ENCODE measurements around the gene ABR. TPM values are rescaled to one million over a fixed set of nuclear protein-coding genes. Genes with fewer than 3 reads are reported as not detected.

The ABR gene
- total and polyA plus RNA-seq, 2 of the 8 experiments (the other 6 are each of a cell fraction or from before 2014, with no cell fraction given), result 44.8 to 47.2 TPM

DNA sequence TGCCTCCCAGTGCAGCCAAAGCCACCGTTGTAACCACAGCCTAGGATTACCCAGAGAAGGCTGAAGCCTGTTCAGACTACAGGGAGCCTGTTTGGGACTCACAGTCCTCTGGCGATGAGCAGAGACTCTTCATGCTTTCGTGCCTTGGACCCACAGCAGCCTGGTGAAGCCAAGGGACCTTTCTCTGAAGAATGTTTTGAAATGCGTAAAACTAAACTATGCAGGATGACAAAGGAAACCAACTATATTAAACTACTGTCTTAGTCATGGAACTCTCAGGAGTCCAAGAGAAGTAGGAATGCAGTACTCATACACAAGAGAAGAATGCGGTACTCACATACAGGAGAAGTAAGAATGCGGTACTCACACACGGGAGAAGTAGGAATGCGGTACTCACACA lies 20.9 kb downstream of the ABR start:
- Histone ChIP-seq H3K79me2 (ENCODE audit: control insufficient read depth in 1 of 2, insufficient read depth in 2 of 2, low read length in 2 of 2) (no peaks in the 10 kb centered on the region), H2BK20ac (ENCODE audit: low read length) (no peak overlapping the region), H3K4me3 (ENCODE audit: extremely low read depth in 1 of 4, insufficient read depth in 2 of 4, low read depth in 3 of 4, low read length in 4 of 4) (no peak overlapping the region), H2AFZ (ENCODE audit: low read length) (no peak overlapping the region), H3K9ac (replicated peaks in 1 of 4; ENCODE audit: extremely low read depth in 1 of 4, low read depth in 3 of 4, low read length in 3 of 4) (no peak overlapping the region), H2BK15ac (ENCODE audit: low read length) (no peak overlapping the region), H2BK5ac (ENCODE audit: low read depth, low read length) (no peak overlapping the region), H2BK120ac (replicated peaks; ENCODE audit: low read depth, low read length) (no peak overlapping the region), H3K4me2 (ENCODE audit: insufficient read depth in 1 of 2, low read depth in 2 of 2, low read length in 2 of 2) (no peak overlapping the region), H4K20me1 (replicated peaks in 1 of 2; ENCODE audit: control insufficient read depth in 1 of 2, insufficient read depth in 2 of 2, low read length in 2 of 2) (peaks cover 0 to 6% of the 10 kb centered on the region in 2 experiments), H3K14ac (ENCODE audit: insufficient read length) (no peak overlapping the region), H2AK5ac (ENCODE audit: low read depth, low read length) (no peak overlapping the region), H3K36me3 (ENCODE audit: control insufficient read depth in 2 of 4, insufficient read depth in 4 of 4, low read length in 3 of 4) (peaks cover 0 to 4% (median 0%) of the 10 kb centered on the region in 4 experiments; a peak in 1 of 8 replicates), H3K79me1 (ENCODE audit: low read depth, low read length) (peaks cover 5% of the 10 kb centered on the region; the same call in 1 of the 2 replicates), H2BK12ac (ENCODE audit: low read depth, low read length) (no peak overlapping the region), H3K27me3 (replicated peaks in 1 of 4; ENCODE audit: control insufficient read depth in 3 of 4, extremely low read depth in 1 of 4, insufficient read depth in 3 of 4, low read length in 3 of 4) (no peaks in the 10 kb centered on the region), H3K23me2 (ENCODE audit: low read depth, low read length) (no peaks in the 10 kb centered on the region), H3K9me3 (ENCODE audit: insufficient read depth in 2 of 2, low read depth in 1 of 2, low read length in 1 of 2) (peaks cover 3 to 4% of the 10 kb centered on the region in 2 experiments; a peak in 2 of 4 replicates), H4K8ac (ENCODE audit: extremely low read depth, insufficient read depth, low read length) (no peak overlapping the region), H3K18ac (ENCODE audit: extremely low read depth, low read length) (no peak overlapping the region), H3K4me1 (replicated peaks in 1 of 4; ENCODE audit: control insufficient read depth in 3 of 4, insufficient read depth in 4 of 4, low read length in 3 of 4) (peaks cover 0 to 6% (median 2%) of the 10 kb centered on the region in 4 experiments; a peak in 3 of 7 replicates), H3K56ac (replicated peaks; ENCODE audit: insufficient read length, low read depth, low read length) (no peak overlapping the region), H3K4ac (replicated peaks; ENCODE audit: insufficient read length, low read depth, low read length) (no peak overlapping the region), H3K23ac (ENCODE audit: insufficient read length) (no peak overlapping the region), H4K5ac (ENCODE audit: insufficient read length, low read depth, low read length) (no peak overlapping the region), H4K91ac (replicated peaks; ENCODE audit: insufficient read length, low read length) (no peak overlapping the region), H3K27ac (ENCODE audit: low read depth, low read length) (no peak overlapping the region)
- CTCF ChIA-PET (ENCODE audit: partially characterized antibody), result no interaction called here
- POLR2A ChIA-PET (ENCODE audit: partially characterized antibody), result no interaction called here
- DNase-seq (ENCODE audit: low read depth in 1 of 2, low spot score in 2 of 2) (no peak), FAIRE-seq (no peak)
- WGBS, 2 experiments (ENCODE audit: extremely low coverage in 1 of 2, insufficient coverage in 1 of 2, insufficient read length in 1 of 2, insufficient replicate concordance in 2 of 2, low coverage in 1 of 2, low lambda C conversion rate in 2 of 2, missing lambda C conversion rate in 1 of 2), result 93% methylated on average over 7 of the region's 8 CpGs; no CpG with 5 or more reads in 1 of the 2 experiments
- TF ChIP-seq POLR2AphosphoS5 (IDR thresholded peaks at IDR 0.05; ENCODE audit: low read depth, low read length) (no peak), TAF7 (optimal IDR thresholded peaks at IDR 0.05; ENCODE audit: borderline replicate concordance, low read depth, low read length) (no peak), JUN (IDR thresholded peaks at IDR 0.05; ENCODE audit: low read depth, low read length) (no peak), SIRT6 (IDR thresholded peaks at IDR 0.05; ENCODE audit: low read length) (no peak), RFX5 (IDR thresholded peaks at IDR 0.05; ENCODE audit: borderline replicate concordance, low read depth, low read length) (no peak), RNF2 (IDR thresholded peaks at IDR 0.05; ENCODE audit: borderline replicate concordance, low read depth, low read length, missing control alignments, poor library complexity, severe bottlenecking) (no peak), SP2 (IDR thresholded peaks at IDR 0.05; ENCODE audit: low read length) (no peak), TEAD4 (IDR thresholded peaks at IDR 0.05; ENCODE audit: low read depth, low read length) (no peak), SP1 (IDR thresholded peaks at IDR 0.05; ENCODE audit: low read depth, low read length) (no peak), SRF (IDR thresholded peaks at IDR 0.05; ENCODE audit: low read depth, low read length) (no peak), CTBP2 (IDR thresholded peaks at IDR 0.05; ENCODE audit: borderline replicate concordance, insufficient read depth, insufficient read length, low read length) (no peak)
- TF ChIP-seq, protein P1, sequence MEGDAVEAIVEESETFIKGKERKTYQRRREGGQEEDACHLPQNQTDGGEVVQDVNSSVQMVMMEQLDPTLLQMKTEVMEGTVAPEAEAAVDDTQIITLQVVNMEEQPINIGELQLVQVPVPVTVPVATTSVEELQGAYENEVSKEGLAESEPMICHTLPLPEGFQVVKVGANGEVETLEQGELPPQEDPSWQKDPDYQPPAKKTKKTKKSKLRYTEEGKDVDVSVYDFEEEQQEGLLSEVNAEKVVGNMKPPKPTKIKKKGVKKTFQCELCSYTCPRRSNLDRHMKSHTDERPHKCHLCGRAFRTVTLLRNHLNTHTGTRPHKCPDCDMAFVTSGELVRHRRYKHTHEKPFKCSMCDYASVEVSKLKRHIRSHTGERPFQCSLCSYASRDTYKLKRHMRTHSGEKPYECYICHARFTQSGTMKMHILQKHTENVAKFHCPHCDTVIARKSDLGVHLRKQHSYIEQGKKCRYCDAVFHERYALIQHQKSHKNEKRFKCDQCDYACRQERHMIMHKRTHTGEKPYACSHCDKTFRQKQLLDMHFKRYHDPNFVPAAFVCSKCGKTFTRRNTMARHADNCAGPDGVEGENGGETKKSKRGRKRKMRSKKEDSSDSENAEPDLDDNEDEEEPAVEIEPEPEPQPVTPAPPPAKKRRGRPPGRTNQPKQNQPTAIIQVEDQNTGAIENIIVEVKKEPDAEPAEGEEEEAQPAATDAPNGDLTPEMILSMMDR (IDR thresholded peaks at IDR 0.05; ENCODE audit: control extremely low read depth in 1 of 3, insufficient read depth in 1 of 3, low read depth in 1 of 3, low read length in 3 of 3), result no peak
